Cardiac fibroblast (primary cell): ENCODE data around the gene SERPINA5.

Experiments used
- DNase-seq, 2 donors: peaks; one replicate each; pipeline versions ENCODE4 v3.0.0 to v3.0.0-alpha.2; 2010; ENCODE audit warnings: low read depth in 2 of 2
- H3K4me3 ChIP-seq, 2 donors: replicated peaks in 1 of 2; 1 replicate in 1 of 2; 2 replicates in 1 of 2; pipeline ENCODE4 v1.5.1; 2011; ENCODE audit warnings: low read depth in 2 of 2, low read length in 2 of 2, mild to moderate bottlenecking in 2 of 2, moderate library complexity in 1 of 2
- TF ChIP-seq, protein P1 (sequence below): IDR thresholded peaks from one replicate; pipeline ENCODE4 v1.5.1; 2011; ENCODE audit warnings: low read depth, mild to moderate bottlenecking, low read length, inconsistent platforms

The SERPINA5 gene

DNA sequence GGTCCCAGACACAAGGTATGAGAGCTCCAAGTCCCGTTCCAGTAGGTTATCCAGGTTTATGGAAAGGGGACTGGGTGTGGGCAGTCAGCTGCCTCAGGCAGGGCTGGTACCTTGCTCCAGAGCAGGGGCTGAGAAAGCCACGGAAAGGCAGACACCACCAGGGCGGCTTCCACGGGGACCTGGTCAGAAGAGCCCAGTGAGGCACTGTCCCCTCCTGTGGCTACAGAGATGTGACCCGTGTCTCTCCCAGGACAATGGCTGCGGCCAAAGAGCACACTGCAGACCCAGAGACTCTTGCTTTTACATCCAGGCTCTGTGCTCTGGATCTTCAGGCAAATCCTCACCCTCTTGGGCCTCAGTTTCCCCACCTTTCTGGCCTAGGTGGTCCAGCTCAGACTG is 11.2 kb upstream of the SERPINA5 start:
- no peak for DNase-seq
- TF ChIP-seq, protein P1, sequence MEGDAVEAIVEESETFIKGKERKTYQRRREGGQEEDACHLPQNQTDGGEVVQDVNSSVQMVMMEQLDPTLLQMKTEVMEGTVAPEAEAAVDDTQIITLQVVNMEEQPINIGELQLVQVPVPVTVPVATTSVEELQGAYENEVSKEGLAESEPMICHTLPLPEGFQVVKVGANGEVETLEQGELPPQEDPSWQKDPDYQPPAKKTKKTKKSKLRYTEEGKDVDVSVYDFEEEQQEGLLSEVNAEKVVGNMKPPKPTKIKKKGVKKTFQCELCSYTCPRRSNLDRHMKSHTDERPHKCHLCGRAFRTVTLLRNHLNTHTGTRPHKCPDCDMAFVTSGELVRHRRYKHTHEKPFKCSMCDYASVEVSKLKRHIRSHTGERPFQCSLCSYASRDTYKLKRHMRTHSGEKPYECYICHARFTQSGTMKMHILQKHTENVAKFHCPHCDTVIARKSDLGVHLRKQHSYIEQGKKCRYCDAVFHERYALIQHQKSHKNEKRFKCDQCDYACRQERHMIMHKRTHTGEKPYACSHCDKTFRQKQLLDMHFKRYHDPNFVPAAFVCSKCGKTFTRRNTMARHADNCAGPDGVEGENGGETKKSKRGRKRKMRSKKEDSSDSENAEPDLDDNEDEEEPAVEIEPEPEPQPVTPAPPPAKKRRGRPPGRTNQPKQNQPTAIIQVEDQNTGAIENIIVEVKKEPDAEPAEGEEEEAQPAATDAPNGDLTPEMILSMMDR = no peak

DNA sequence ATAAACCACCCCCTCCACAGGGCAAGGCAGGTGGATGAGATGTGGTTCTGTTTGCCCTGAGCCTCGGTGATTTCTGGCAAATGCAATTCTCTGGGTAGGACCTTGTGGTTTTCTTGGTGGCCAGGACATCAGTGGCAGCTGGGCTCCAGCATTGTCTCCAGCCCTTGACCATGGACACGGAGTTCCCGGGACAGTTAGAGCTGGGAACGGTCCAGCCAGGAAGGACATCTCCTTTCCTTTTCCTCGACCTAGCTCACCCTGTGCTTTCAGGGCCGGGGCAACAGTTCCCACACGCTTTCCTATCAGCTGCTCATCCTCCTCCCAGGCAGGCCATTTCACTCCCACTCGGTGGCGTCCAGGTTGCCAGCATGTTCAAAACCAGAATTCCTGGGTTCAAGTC is 10.8 kb upstream of the SERPINA5 start:
- DNase-seq = no peak
- TF ChIP-seq, protein P1 = no peak

More for the DNA sequence above, 11.2 kb upstream of the SERPINA5 start:
- H3K4me3 ChIP-seq = no peak overlapping the region

DNA sequence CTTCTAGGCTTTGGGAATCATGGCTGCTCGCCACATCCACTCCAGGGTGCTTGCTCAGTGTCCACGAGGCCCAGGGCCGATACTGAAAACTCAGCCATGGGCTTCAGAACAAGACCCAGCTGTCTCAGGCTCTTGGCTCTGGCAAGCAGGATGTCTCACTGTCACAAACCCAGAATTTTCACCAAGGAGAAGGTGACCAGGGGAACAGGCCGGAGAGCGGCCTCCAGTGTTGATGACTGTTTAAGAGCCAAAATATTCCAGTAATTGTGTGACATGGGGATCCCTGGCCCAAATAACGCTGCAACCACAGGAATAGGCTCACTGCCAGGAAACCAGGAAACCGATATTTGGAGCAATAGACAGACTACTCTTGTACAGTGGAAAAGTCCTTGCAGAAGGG is 9.8 kb upstream of the SERPINA5 start:
- TF ChIP-seq, protein P1 = no peak
- H3K4me3 ChIP-seq = no peak overlapping the region
- peak; percentile 43 to 63 for DNase-seq

More for the DNA sequence above, 10.8 kb upstream of the SERPINA5 start:
- H3K4me3 ChIP-seq = no peak overlapping the region

DNA sequence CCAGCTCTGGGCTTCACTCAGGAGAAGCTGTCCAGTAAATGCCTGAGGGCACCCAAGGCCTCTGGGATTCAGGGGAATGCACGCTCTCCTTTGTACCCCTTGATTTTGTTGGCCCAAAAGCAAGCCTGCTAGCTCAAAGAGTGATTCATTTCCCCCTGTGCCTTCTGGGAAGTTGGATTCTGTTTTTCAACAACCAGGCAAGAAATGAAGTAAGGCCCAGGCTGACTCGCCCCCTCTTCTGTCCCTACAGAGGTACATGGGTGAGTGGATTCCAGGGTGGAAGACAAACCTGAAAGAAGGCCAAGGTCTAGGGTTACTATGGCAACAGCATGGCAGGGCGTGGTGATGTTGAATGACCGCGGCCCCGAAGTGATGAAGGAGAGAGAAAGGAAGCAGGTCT is 9.3 kb upstream of the SERPINA5 start:
- no peak overlapping the region for H3K4me3 ChIP-seq
- DNase-seq = peak; percentile 62 to 74
- TF ChIP-seq, protein P1 = peak; percentile 1

DNA sequence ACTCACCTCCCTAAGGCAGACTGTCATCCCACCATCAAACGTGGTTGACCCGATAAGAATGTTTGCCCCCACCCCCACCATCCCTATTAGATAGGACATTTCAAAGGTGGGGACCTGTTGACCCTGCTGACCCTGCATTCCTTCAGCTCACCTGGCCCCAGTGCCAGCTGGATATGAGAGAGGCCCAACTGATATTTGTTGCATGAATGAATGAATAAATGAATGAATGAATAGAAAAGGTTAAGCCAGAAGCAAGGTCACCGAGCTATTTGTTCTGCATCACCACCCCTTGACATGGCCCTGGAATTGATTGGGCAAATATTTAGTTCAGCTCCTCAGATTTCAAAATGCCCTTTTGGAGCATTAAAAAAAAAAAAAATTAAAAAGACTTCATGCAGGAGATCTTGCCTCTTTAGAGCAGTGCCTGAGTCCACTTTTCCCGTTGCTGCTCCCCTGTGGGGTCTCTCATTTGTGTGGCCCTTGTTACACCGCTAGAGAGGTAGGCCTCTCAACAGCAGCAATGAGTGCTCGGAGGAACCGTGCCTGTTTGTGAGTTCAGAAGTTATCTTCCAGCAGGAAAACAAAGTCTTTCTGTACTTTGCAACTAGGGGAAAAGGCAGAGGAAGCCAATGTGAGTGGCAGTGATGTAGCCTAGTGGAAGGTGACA is 8.5 kb upstream of the SERPINA5 start:
- TF ChIP-seq, protein P1 = no peak

DNA sequence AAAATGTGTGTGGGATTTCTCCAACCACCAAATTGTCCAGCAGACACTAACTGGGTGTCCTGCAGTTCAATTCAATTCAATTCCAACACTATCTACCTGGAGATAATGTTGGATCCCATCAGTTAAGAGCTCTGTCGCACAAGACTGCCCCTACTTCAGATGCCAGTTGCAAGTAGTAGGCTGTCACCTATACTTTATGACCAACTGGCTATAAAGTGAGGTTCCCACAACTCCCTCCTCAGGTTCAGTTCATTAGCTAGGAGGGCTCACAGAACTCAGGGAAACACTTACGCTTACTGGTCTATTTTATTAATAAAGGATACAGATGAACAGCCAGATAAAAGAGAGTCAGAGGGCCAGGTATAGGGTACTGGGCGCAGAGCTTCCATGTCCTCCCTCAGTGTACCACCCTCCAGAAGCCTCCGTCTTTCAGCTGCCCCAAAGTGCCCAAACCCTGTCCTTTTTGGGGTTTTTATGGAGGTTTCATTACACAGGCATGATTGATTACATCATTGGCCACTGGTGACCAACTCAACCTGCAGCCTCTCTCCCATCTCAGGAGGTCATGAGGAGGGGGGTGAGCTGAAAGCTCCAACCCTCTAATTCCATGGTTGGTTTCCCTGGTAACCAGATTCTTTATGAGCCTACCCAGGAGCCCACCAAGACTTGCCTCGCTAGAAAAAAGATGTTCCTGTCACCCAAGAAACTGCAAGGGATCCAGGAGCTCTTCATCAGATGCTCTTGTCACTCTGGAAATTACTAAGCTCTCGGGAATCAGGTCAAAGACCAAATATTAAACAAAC is 7.5 kb upstream of the SERPINA5 start:
- H3K4me3 ChIP-seq = no peak overlapping the region
- DNase-seq = no peak
- TF ChIP-seq, protein P1 = no peak

More for the DNA sequence above, 8.5 kb upstream of the SERPINA5 start:
- no peak for DNase-seq
- no peak overlapping the region for H3K4me3 ChIP-seq
